Right atrium auricular region (tissue), 2 donors: ENCODE data around the gene LAPTM5. TPM values are rescaled to one million over a fixed set of nuclear protein-coding genes. Genes with fewer than 3 reads are reported as not detected.

Experiments
- DNase-seq: peaks from one replicate; pipeline ENCODE4 v3.0.0-alpha.2; 2019; ENCODE audit warnings: low spot score
- H3K27ac ChIP-seq, 2 donors: fragments of 200-600 bp; sonication (generic); 1 replicate in 1 of 2; 2 replicates in 1 of 2; pipeline ENCODE4 v1.5.1; 2016 to 2019
- H3K27me3 ChIP-seq, 2 donors: fragments of 200-600 bp; sonication (generic); one replicate each; pipeline versions ENCODE4 v1.5.1 to v1.6.0; 2017 to 2019
- H3K36me3 ChIP-seq: fragments of 200-600 bp; sonication (generic); one replicate; pipeline ENCODE4 v1.5.1; 2016
- H3K4me1 ChIP-seq, 2 donors: fragments of 200-600 bp; sonication (generic); one replicate each; pipeline versions ENCODE4 v1.5.1 to v1.6.0; 2017 to 2019
- H3K4me3 ChIP-seq, 2 donors: fragments of 200-600 bp; sonication (generic); 1 replicate in 1 of 2; 2 replicates in 1 of 2; pipeline ENCODE4 v1.5.1; 2017 to 2019; ENCODE audit warnings: mild to moderate bottlenecking in 1 of 2, moderate library complexity in 1 of 2
- H3K9me3 ChIP-seq, 2 donors: fragments of 200-600 bp; sonication (generic); one replicate each; pipeline ENCODE4 v1.5.1; 2019
- total RNA-seq, 2 donors: library from RNA; depleted of rRNA; stranded (reverse); fragments of >200 nt; gene quantifications; one replicate each; pipeline ENCODE4 v1.1.0, GENCODE V29; 2016
- TF ChIP-seq, protein P1 (sequence below), 2 donors: fragments of 200-600 bp; sonication (generic); IDR thresholded peaks; one replicate each; pipeline ENCODE4 v1.5.1; 2019; ENCODE audit warnings: antibody characterized with exemption in 2 of 2

The LAPTM5 gene
- total RNA-seq, 2 donors from 2014 or later, result 17.4 to 62.8 TPM

DNA sequence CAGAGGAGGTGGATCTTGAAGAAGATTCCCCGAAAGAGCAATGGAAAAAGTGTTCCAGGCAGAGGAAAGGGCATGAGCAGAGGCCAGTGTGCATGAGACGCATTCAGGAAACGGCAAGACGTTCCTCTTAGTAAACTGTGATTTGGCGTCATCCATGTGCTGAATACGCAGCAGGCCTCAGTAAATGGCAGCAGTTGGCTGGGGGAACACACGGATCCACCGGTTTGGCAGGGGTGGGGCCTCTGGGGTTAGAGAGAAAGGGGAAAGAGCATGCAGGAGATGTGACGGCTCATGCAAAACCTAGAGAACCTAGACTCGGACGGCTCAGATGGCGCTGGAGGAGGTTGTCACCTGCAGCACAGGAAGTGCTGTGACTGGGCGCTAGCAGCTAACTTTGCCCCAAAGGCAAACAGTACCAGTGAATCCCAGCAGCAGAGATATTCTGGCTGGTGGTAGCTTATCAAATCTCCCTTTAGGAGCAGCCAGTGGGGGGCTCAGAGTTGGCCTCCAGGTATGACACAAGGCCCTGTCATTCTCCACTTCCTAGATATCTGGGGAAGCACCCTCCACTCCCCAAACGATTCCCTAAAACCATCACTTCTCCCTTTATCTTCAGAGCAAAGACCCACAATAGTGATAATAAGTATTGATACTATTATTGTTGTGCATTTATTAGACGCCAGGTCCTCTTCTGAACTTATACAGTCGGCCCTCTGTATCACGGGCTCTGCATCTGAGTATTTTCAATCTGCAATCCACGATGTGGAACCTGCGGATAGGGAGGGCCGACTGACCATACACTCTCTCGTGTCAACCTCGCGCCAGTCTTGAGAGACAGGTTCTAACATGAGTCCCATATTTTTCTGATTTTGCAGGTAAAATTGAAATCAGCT lies 7.6 kb downstream of the LAPTM5 start:
- Histone ChIP-seq H3K36me3 (no peaks in the 10 kb centered on the region), H3K4me3 (no peak overlapping the region), H3K4me1 (no peaks in the 10 kb centered on the region), H3K9me3 (no peaks in the 10 kb centered on the region), H3K27ac (no peak overlapping the region), H3K27me3 (no peaks in the 10 kb centered on the region)
- TF ChIP-seq, protein P1, sequence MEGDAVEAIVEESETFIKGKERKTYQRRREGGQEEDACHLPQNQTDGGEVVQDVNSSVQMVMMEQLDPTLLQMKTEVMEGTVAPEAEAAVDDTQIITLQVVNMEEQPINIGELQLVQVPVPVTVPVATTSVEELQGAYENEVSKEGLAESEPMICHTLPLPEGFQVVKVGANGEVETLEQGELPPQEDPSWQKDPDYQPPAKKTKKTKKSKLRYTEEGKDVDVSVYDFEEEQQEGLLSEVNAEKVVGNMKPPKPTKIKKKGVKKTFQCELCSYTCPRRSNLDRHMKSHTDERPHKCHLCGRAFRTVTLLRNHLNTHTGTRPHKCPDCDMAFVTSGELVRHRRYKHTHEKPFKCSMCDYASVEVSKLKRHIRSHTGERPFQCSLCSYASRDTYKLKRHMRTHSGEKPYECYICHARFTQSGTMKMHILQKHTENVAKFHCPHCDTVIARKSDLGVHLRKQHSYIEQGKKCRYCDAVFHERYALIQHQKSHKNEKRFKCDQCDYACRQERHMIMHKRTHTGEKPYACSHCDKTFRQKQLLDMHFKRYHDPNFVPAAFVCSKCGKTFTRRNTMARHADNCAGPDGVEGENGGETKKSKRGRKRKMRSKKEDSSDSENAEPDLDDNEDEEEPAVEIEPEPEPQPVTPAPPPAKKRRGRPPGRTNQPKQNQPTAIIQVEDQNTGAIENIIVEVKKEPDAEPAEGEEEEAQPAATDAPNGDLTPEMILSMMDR (IDR thresholded peaks at IDR 0.05), result no peak
- DNase-seq, result no peak

DNA sequence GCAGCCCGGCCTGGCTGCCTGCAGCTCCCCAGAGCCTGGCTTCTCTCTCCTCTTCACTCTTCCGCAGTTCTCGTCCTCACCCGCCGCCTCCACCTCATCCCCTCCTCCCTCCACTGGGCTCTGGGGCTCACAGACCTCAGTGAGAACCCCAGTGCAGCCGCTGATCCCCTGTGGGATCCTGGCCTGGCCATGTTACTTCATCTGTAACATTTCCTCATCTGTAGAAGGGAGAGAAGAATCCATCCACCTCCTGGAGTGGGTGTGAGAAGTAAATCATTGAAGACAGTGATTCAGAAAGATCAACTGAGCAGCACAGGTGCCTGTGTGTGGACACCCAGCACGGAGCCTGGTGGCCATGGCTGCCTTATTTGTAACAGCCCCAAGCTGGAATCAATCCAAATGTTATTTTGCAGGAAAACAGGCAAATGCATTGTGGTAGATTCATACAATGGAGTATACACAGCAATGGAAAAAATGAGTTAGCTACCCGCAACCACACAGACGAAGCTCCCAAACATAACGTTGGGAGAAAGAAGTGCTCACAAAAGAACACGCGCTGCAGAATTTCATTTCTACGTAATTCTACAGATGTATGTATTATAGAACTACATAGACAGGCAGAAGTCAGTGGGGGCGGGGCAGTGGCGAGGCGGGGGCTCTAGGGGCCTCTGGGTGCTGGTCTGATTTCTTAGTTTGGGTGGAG lies 8.7 kb downstream of the LAPTM5 start:
- no peak overlapping the region for H3K4me3 ChIP-seq
- H3K27me3 ChIP-seq, result no peaks in the 10 kb centered on the region
- H3K27ac ChIP-seq, result no peak overlapping the region
- TF ChIP-seq, protein P1 (IDR thresholded peaks at IDR 0.05), result no peak
- no peaks in the 10 kb centered on the region for H3K36me3 ChIP-seq
- H3K9me3 ChIP-seq, result no peaks in the 10 kb centered on the region
- no peaks in the 10 kb centered on the region for H3K4me1 ChIP-seq
- no peak for DNase-seq

GRCh38 chr1:30748098-30748698 lies 9.4 kb downstream of the LAPTM5 start:
- TF ChIP-seq, protein P1 (IDR thresholded peaks at IDR 0.05), result no peak
- Histone ChIP-seq H3K36me3 (no peaks in the 10 kb centered on the region), H3K4me1 (no peaks in the 10 kb centered on the region), H3K27ac (no peak overlapping the region), H3K9me3 (no peaks in the 10 kb centered on the region), H3K27me3 (no peaks in the 10 kb centered on the region), H3K4me3 (no peak overlapping the region)
- DNase-seq, result no peak

GRCh38 chr1:30747033-30748008 lies 10.3 kb downstream of the LAPTM5 start:
- Histone ChIP-seq H3K36me3 (no peaks in the 10 kb centered on the region), H3K27me3 (no peaks in the 10 kb centered on the region), H3K27ac (no peak overlapping the region), H3K4me3 (no peak overlapping the region), H3K9me3 (no peaks in the 10 kb centered on the region), H3K4me1 (no peaks in the 10 kb centered on the region)
- DNase-seq, result no peak
- TF ChIP-seq, protein P1 (IDR thresholded peaks at IDR 0.05), result no peak
